Activated CD4-positive, CD25-positive, alpha-beta regulatory T cell treated with anti-CD3 and anti-CD28 coated beads, Interleukin-2, amount 50 U/mL, for 24 hours (primary cell): ENCODE measurements around the gene PTPRF.

ENCODE experiments used
- ATAC-seq, 2 donors: fragments of 150-1000 bp; cut with Tn5 transposase; one replicate each; pipeline ENCODE4 v1.10.0; 2021; ENCODE audit warnings: mild to moderate bottlenecking in 1 of 2, moderate library complexity in 1 of 2

PTPRF gene

DNA sequence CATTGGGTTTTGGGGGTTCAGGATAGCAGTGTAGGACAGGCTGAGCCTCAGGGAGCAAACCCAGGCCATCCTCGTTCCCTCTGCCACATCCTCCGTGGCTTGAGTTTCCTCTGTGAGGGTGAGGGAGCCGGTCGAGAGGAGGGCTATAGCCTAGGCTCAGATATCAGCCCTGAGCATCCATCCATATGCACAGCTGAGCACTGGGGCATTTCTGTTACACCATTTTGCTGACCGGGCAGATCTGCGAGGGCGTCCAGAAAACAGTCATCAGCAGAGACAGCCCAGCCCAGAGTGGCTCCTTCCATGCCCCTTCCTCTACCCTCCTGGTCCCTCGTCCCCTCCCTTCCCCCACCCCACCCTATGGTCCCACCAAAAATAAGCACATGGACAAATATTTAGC lies 53.5 kb downstream of the PTPRF start:
- no peak for ATAC-seq

DNA sequence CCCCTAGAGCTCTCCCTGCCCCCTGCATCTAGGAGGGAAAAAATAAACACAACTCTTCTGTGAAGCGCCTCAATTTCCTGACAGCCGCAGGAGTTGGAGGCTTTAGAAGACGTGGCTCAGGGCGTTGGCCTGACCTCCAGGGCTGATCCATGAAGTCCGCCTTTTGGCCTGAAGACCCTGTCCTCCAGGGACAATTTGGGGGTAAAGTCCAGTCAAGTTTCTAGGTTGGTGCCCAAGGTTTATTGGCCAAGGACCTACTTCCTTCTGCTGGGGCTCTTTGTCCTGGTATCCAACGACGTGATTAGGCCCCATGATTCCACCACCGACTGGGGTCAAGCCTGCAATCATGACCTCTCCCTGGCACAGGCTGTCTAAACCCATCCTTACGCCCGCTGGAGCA lies 54.9 kb downstream of the PTPRF start:
- ATAC-seq: no peak

DNA sequence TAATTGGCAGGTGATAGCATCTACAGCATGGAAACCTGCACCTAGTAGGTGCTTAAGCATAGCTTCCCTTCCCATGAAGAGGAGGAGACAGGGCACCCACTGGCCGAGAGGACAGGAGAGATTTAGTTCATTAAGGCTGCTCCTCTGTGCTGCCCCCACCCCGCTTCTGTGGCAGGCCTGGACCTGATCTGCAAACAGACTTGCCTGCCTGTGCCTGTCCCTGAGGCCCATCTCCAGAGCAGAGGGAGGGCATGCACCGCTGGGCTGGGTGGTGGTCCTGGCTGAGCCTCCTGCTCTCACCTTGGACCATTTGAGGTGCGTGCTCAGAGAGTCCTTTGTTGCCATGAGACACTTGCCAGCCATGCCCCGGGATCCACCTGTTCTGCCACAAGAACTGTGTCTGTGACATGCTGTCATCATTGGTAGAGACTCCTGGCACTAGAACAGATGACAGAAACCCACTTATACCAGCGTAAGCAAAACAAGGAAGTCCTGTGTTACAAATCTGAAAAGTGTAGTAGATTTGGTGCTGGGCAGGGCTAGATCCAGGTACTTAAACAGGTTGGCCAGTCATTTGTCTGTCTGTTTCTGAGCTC lies 55.6 kb downstream of the PTPRF start:
- ATAC-seq: no peak

- ATAC-seq: no peak
Measured at GRCh38 chr1:43587001-43587400, 56.3 kb downstream of the PTPRF start.

GRCh38 chr1:43587594-43587993 lies 56.9 kb downstream of the PTPRF start:
- ATAC-seq: no peak

DNA sequence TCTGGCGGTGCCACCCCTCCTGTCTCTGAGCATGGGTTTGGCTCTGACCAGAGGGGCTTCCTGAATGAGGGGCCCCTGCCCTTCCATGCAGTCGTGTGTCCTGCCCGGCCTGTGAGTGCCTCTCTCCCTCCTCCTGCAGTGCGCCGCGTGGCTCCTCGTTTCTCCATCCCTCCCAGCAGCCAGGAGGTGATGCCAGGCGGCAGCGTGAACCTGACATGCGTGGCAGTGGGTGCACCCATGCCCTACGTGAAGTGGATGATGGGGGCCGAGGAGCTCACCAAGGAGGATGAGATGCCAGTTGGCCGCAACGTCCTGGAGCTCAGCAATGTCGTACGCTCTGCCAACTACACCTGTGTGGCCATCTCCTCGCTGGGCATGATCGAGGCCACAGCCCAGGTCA lies 57.9 kb downstream of the PTPRF start:
- no peak for ATAC-seq

- ATAC-seq: no peak
Measured at GRCh38 chr1:43590388-43590925, 59.8 kb downstream of the PTPRF start.

DNA sequence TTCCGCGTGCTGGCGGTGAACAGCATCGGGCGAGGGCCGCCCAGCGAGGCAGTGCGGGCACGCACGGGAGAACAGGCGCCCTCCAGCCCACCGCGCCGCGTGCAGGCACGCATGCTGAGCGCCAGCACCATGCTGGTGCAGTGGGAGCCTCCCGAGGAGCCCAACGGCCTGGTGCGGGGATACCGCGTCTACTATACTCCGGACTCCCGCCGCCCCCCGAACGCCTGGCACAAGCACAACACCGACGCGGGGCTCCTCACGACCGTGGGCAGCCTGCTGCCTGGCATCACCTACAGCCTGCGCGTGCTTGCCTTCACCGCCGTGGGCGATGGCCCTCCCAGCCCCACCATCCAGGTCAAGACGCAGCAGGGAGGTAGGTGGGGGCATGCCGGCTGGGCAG lies 60.5 kb downstream of the PTPRF start:
- ATAC-seq: no peak

DNA sequence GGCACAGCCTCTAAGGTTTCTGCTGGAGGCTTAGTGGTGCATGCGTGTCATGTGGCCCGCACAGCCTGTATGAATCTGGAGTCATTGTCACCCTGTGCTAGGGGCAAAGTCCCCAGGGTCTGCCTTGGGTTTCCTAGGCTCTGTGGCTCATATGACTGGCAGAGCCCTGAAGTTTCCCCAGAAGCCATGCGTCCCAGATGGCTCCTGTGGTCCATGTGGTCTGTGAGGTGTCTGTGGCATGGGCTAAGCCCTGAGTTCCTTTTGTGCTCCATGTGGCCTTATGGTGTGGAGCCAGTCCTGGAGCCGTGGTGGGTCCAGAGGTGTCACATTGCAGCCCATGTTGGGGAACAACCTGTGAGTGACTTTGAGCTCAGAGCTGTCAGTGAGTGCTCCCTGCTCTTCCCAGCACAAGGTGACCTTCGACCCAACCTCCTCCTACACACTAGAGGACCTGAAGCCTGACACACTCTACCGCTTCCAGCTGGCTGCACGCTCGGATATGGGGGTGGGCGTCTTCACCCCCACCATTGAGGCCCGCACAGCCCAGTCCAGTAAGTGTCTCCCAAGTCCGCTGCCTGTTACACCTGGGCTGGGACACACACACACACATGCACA lies 61.5 kb downstream of the PTPRF start:
- ATAC-seq: no peak

- ATAC-seq: no peak
Measured at GRCh38 chr1:43592974-43593683, 62.4 kb downstream of the PTPRF start.

GRCh38 chr1:43596579-43596978 lies 65.9 kb downstream of the PTPRF start:
- no peak for ATAC-seq

DNA sequence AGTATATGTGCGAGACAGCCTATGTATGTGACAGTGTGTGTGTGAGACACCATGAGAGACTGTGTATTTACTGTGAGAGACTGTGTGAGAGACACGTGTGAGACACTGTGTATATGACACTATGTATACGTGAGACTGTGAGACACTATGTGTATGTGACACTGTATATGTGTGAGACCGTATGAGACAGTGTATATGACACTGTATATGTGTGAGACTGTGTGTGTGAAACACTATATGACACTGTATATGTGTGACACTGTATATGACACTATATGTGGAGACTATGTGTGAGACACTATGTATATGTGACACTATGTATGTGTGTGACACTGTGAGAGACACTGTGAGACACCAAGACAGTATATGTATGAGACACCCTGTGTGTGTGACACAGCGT lies 66.3 kb downstream of the PTPRF start:
- no peak for ATAC-seq

DNA sequence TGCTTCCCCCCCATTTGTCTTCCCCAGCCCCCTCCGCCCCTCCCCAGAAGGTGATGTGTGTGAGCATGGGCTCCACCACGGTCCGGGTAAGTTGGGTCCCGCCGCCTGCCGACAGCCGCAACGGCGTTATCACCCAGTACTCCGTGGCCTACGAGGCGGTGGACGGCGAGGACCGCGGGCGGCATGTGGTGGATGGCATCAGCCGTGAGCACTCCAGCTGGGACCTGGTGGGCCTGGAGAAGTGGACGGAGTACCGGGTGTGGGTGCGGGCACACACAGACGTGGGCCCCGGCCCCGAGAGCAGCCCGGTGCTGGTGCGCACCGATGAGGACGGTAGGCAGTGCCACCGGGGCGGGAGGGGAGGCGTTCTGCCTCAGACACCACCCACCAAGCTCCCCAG lies 67.0 kb downstream of the PTPRF start:
- no peak for ATAC-seq

DNA sequence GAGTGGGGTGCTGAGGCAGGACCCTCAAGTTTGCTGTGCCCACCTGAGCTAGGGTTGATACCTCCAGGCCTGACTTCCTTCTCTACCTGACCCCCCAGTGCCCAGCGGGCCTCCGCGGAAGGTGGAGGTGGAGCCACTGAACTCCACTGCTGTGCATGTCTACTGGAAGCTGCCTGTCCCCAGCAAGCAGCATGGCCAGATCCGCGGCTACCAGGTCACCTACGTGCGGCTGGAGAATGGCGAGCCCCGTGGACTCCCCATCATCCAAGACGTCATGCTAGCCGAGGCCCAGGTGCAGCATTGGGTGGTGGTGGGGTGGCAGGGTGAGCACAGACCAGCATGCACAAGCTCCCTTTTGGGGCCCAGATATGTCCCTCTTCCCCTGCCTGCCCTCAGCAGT lies 67.9 kb downstream of the PTPRF start:
- ATAC-seq: no peak

DNA sequence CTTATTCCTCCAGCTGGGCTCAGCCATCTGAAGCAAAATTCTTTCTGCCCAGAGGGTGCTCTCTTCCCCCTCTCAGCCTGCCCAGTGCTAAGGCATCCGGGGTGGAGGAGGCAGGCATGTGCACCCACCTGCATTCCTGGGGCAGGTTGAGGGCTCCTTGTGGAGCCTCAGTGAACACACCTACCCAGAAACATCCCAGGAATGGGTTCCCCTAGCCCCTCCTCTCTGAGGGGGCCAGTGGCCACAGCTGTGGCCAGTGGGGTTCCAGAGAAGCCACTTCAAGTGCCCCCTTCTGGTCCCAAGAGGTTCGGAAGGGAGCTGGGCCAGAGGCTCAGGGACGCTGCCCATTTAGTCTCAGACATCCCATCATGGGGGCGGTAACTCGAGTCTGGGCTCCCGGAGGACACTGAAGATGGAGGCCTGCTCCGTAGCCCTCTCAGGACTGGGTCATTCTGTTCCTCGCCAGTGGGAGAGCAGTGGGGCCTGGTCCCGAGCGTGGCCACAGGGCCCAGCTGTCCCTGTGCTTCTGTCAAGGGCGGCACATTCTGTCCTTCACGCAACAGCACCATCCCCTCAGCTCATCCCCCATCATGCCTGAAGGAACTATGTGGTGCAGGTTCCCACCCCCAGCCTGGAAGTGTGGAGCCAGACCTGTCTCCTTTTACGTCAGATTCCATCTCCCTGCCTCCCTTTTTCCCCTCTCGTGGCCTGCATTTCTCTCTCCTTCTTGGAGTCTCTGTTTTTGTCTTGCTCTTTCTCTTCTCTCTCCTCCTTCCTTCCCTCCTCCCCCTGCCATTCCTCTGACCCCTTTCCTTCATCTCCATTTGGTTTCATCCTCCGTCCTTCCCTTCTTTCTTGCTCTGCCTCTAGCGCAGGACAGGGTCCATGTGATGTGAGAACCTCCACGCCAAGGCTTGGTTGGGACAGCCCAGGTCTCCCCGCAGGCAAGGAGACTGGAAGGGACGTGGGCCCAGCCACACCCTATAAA lies 69.6 kb downstream of the PTPRF start:
- no peak for ATAC-seq

DNA sequence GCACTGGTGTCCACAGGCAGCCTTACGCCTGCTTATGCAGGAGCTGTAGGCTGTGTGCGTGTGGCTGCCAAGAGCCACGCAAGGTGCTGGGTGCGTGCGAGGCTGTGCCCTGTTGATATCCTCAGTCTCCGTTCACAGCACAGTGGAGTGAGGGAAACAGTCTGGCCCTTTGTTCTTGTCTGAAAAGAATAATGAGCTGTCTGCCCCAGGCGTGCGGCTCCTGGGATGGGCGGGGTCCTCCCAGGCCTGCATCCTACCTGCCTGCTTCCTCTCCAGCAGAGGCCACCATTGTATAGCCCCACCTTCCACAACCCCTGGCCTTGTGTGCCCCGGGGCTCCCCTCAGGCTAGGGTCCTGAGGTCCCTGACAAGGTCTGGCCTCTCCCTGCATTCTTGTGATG lies 72.3 kb downstream of the PTPRF start:
- ATAC-seq: no peak

DNA sequence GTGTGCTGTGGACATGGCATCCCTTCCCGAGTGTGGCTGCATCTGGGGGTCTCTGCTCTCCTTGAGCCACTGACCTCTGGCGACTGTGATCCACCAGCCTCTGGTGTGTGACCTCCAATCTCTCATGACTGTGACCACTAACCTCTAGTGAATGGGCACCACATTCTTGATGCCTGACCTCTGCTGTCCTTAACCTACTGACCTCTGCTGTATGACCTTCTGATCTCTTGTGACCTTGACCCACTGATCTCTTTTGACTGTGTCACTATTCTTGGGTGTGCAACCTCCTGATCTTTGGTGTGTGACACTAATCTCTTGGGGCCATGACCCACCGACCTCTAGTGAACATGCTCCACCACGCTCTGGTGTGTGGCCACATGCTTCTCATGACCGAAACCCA lies 73.5 kb downstream of the PTPRF start:
- no peak for ATAC-seq

DNA sequence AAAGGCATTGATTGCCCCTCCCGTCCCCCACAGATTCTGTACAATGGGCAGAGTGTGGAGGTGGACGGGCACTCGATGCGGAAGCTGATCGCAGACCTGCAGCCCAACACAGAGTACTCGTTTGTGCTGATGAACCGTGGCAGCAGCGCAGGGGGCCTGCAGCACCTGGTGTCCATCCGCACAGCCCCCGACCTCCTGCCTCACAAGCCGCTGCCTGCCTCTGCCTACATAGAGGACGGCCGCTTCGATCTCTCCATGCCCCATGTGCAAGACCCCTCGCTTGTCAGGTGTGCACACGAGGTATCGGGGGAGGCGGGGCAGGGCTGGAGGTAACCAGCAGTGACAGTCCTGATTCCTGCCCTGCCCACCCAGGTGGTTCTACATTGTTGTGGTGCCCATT lies 74.5 kb downstream of the PTPRF start:
- ATAC-seq: no peak

- ATAC-seq: no peak
Measured at GRCh38 chr1:43605766-43606165, 75.1 kb downstream of the PTPRF start.

GRCh38 chr1:43606624-43607023 lies 75.9 kb downstream of the PTPRF start:
- ATAC-seq: no peak

DNA sequence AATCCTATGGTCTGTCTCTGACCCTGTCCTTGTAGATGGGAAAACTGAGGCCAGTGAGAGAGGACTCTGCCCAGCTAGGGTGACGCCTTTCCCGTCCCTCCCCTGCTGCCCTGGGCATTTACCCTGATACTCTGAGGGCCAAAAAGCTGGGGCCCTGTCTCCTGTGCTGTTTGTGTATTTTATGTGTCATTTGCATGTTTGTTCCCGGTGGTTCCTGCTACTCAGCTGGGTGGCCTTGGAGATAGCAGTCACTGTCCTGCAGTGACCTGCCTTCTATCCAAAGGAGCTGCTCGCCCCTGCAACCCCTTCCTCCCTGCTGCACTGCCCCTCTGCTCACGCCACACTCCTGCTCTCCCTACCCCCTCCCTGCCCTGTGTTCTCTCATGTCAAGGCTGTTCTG lies 78.1 kb downstream of the PTPRF start:
- no peak for ATAC-seq

- no peak for ATAC-seq
Measured at GRCh38 chr1:43610339-43610738, 79.7 kb downstream of the PTPRF start.

GRCh38 chr1:43611950-43612349 lies 81.3 kb downstream of the PTPRF start:
- no peak for ATAC-seq
